Measurements from ENCODE around the gene ANKS3. TPM values are rescaled to one million over a fixed set of nuclear protein-coding genes. Genes with fewer than 3 reads are reported as not detected.

Gene ANKS3
- total and polyA plus RNA-seq, 2 experiments from 2014 or later, result 35.2 to 40.3 TPM

- no peak for DNase-seq (ENCODE audit: low read depth in 1 of 2, low spot score in 1 of 2)
- no peaks in the 10 kb centered on the region for H3K9me3 ChIP-seq (ENCODE audit: low read depth)
- no peak overlapping the region for H3K27ac ChIP-seq
- H3K27me3 ChIP-seq, result no peaks in the 10 kb centered on the region
- TF ChIP-seq, protein P1, sequence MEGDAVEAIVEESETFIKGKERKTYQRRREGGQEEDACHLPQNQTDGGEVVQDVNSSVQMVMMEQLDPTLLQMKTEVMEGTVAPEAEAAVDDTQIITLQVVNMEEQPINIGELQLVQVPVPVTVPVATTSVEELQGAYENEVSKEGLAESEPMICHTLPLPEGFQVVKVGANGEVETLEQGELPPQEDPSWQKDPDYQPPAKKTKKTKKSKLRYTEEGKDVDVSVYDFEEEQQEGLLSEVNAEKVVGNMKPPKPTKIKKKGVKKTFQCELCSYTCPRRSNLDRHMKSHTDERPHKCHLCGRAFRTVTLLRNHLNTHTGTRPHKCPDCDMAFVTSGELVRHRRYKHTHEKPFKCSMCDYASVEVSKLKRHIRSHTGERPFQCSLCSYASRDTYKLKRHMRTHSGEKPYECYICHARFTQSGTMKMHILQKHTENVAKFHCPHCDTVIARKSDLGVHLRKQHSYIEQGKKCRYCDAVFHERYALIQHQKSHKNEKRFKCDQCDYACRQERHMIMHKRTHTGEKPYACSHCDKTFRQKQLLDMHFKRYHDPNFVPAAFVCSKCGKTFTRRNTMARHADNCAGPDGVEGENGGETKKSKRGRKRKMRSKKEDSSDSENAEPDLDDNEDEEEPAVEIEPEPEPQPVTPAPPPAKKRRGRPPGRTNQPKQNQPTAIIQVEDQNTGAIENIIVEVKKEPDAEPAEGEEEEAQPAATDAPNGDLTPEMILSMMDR (IDR thresholded peaks at IDR 0.05; ENCODE audit: low read depth, low read length), result no peak
- H3K4me3 ChIP-seq, result no peak overlapping the region
- H3K36me3 ChIP-seq, result peaks cover 7% of the 10 kb centered on the region
- no peaks in the 10 kb centered on the region for H3K4me1 ChIP-seq (ENCODE audit: low read depth)
These were observed 74.4 kb downstream of the ANKS3 start for GRCh38 chr16:4659363-4660353.

DNA sequence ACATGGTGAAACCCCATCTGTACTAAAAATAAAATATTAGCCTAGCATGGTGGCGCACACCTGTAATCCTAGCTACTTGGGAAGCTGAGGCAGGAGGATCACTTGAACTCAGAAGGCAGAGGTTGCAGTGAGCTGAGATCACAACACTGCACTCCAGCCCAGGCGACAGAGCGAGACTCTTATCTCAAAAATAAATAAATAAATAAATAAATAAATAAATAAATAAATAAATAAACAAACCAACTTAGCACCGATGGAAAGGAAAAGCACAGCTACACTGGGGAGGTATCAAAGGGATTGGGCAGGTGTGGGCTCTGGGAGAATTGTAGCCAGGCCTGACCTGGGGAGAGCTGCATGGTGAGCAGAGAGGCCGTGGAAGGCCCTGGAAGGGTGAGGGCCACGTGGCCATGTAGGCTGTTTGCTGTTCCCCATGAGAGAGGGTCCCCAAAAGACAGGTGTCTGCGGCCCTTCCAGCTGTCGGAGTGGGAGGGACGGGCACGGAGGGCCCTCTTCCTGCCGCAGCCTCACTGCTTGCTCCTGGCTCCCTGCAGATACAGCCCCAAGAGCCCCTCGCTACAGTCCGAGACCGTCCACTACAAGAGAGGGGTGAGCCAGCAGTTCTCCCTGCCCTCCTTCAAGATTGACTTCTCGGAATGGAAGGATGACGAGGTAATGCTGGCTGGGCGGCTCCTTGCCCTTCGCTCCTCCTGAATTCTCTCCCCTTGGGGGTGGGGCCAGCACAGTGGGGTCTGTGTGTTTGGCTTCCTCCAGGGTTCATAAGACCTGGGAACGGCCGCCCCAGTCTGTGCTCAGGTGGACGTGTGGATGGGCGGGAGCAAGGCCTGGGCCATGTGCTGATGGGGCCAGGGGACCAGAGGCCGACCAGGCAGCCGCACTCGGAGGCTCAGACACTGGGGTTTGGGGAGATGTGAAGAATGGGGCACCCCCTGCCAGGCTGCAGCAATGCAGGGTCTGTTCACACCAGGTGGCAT is 77.1 kb downstream of the ANKS3 start:
- Histone ChIP-seq H3K4me1 (ENCODE audit: low read depth) (no peaks in the 10 kb centered on the region), H3K36me3 (peaks cover 7% of the 10 kb centered on the region), H3K9me3 (ENCODE audit: low read depth) (no peaks in the 10 kb centered on the region), H3K4me3 (no peak overlapping the region), H3K27ac (no peak overlapping the region), H3K27me3 (no peaks in the 10 kb centered on the region)
- TF ChIP-seq, protein P1 (IDR thresholded peaks at IDR 0.05; ENCODE audit: low read depth, low read length), result no peak
- DNase-seq (ENCODE audit: low read depth in 1 of 2, low spot score in 1 of 2), result no peak

DNA sequence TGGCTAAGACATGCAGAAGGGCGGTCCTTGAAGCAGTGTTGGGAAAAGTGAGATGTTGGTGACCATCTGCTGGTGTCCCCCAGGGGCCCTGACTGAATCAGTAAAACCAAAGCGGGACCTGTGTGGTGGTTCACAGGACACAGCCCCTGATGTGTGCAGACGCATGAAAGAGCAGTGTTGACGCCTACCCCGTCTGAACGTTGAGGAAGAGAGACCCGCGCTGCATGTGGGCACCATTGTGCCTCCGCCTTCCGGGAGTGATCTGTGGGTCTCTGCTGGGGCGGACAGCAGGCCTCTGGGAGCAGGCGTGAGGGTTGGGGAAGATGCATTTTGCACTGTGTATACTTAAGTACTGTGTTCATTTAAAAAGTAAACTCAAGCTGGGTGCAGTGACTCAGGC is 77.8 kb downstream of the ANKS3 start:
- no peak overlapping the region for H3K4me3 ChIP-seq
- no peaks in the 10 kb centered on the region for H3K27me3 ChIP-seq
- H3K9me3 ChIP-seq (ENCODE audit: low read depth), result no peaks in the 10 kb centered on the region
- no peaks in the 10 kb centered on the region for H3K4me1 ChIP-seq (ENCODE audit: low read depth)
- no peak for DNase-seq (ENCODE audit: low read depth in 1 of 2, low spot score in 1 of 2)
- no peak overlapping the region for H3K27ac ChIP-seq
- H3K36me3 ChIP-seq, result peaks cover 7% of the 10 kb centered on the region
- TF ChIP-seq, protein P1 (IDR thresholded peaks at IDR 0.05; ENCODE audit: low read depth, low read length), result no peak

DNA sequence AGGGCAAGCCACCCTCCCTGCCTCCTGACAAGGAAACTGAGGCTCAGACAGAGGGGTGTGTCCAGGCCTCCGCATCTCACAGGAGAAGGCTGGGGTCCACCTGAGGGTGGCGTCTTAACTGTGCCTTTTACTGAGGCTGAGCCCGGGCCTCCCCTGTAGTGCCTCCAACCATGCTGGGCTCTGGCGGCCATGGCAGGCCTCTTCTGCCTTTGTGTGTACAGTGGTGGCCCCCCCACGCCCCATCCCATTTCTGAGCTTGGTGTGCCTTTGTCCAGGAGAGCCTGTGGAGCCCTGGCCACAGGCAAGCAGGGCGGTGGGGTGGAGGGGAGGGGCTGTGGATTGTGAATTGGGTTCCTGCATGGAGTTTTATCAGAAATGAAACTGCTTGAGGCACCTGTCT is 78.3 kb downstream of the ANKS3 start:
- Histone ChIP-seq H3K36me3 (peaks cover 7% of the 10 kb centered on the region), H3K9me3 (ENCODE audit: low read depth) (no peaks in the 10 kb centered on the region), H3K4me3 (no peak overlapping the region), H3K27ac (no peak overlapping the region), H3K27me3 (no peaks in the 10 kb centered on the region), H3K4me1 (ENCODE audit: low read depth) (no peaks in the 10 kb centered on the region)
- DNase-seq (ENCODE audit: low read depth in 1 of 2, low spot score in 1 of 2), result no peak
- TF ChIP-seq, protein P1 (IDR thresholded peaks at IDR 0.05; ENCODE audit: low read depth, low read length), result no peak

GRCh38 chr16:4654964-4655590 is 79.0 kb downstream of the ANKS3 start:
- H3K36me3 ChIP-seq, result peaks cover 7% of the 10 kb centered on the region
- no peak overlapping the region for H3K27ac ChIP-seq
- H3K27me3 ChIP-seq, result no peaks in the 10 kb centered on the region
- TF ChIP-seq, protein P1 (IDR thresholded peaks at IDR 0.05; ENCODE audit: low read depth, low read length), result no peak
- no peaks in the 10 kb centered on the region for H3K9me3 ChIP-seq (ENCODE audit: low read depth)
- DNase-seq (ENCODE audit: low read depth in 1 of 2, low spot score in 1 of 2), result no peak
- H3K4me1 ChIP-seq (ENCODE audit: low read depth), result no peaks in the 10 kb centered on the region
- no peak overlapping the region for H3K4me3 ChIP-seq

Measured in cardiac muscle cell (in vitro differentiated cells and primary cell).